GM12878 (cell line): ENCODE results near the gene SZRD1. TPM values are rescaled to one million over a fixed set of nuclear protein-coding genes. Genes with fewer than 3 reads are reported as not detected.

ENCODE experiments used
- ATAC-seq: fragments of 200-7000 bp; cut with Tn5 transposase; 3 replicates; pipeline ENCODE4 v1.9.1; 2020; ENCODE audit warnings: mild to moderate bottlenecking, moderate library complexity
- BruUV-seq: library from RNA; stranded (reverse); fragments of 400-500 nt; replicated peaks from 2 replicates; lab custom pipeline; 2021; lab: Mats Ljungman, UMichigan
- CTCF ChIA-PET: fragments of 300-600 bp; sonication (Branson Sonifier 250); formaldehyde crosslinking; extraction: SDS; loops from one replicate; lab custom pipeline; 2021; ENCODE audit warnings: inconsistent platforms; lab: Yijun Ruan, JAX
- POLR2A ChIA-PET: fragments of 350-600 bp; formaldehyde crosslinking; extraction: SDS; loops from one replicate; lab custom pipeline; 2021; ENCODE audit warnings: inconsistent platforms; lab: Charles Lee
- RAD21 ChIA-PET: fragments of 300-600 bp; sonication (Branson Sonifier 250); formaldehyde crosslinking; loops from one replicate; lab custom pipeline; 2023; ENCODE audit warnings: antibody characterized with exemption; ENCODE audit not compliant: unreplicated experiment; lab: Charles Lee
- SMC1A ChIA-PET: fragments of 300-600 bp; sonication (Branson Sonifier 250); formaldehyde crosslinking; loops from one replicate; lab custom pipeline; 2023; ENCODE audit not compliant: unreplicated experiment, uncharacterized antibody; lab: Charles Lee
- DNase-seq: peaks from one replicate; pipeline ENCODE4 v3.0.0-alpha.2; 2011; ENCODE audit warnings: low read depth, low spot score
- FAIRE-seq: peaks from 3 replicates; lab custom pipeline; 2011; peaks lifted over from hg19 to GRCh38; lab: Jason Lieb, UNC
- H2AFZ ChIP-seq: 2 replicates; pipeline ENCODE4 v1.6.0; 2011; ENCODE audit warnings: low read depth, low read length, control low read depth; ENCODE audit not compliant: control insufficient read depth
- H3K27ac ChIP-seq: 2 replicates; pipeline ENCODE4 v1.5.1; 2011; ENCODE audit warnings: control low read depth; ENCODE audit not compliant: control insufficient read depth, insufficient read depth
- H3K27me3 ChIP-seq, 2 experiments: replicated peaks in 1 of 2; 2 replicates each; pipeline versions ENCODE4 v1.6.0 to v1.6.1; 2011; ENCODE audit warnings: low read length in 1 of 2; ENCODE audit not compliant: control insufficient read depth in 2 of 2, insufficient read depth in 2 of 2
- H3K36me3 ChIP-seq, 2 experiments: 2 replicates each; pipeline ENCODE4 v1.5.1; 2011; ENCODE audit warnings: low read length in 1 of 2; ENCODE audit not compliant: control insufficient read depth in 2 of 2, insufficient read depth in 2 of 2
- H3K4me1 ChIP-seq: 2 replicates; pipeline ENCODE4 v1.6.1; 2011; ENCODE audit warnings: mild to moderate bottlenecking, low read length, moderate library complexity, mixed read lengths; ENCODE audit not compliant: control insufficient read depth, insufficient read depth
- H3K4me2 ChIP-seq: 2 replicates; pipeline ENCODE4 v1.6.0; 2011; ENCODE audit warnings: control low read depth; ENCODE audit not compliant: control insufficient read depth, insufficient read depth
- H3K4me3 ChIP-seq: fragments of 200-600 bp; sonication (generic); 2 replicates; pipeline ENCODE4 v1.5.1; 2016
- H3K79me2 ChIP-seq: 2 replicates; pipeline ENCODE4 v1.6.0; 2011; ENCODE audit warnings: low read length; ENCODE audit not compliant: control insufficient read depth, insufficient read depth
- H3K9ac ChIP-seq: 2 replicates; pipeline ENCODE4 v1.8.0; 2011; ENCODE audit warnings: low read length, control low read depth, mixed read lengths; ENCODE audit not compliant: control insufficient read depth, insufficient read depth
- H3K9me3 ChIP-seq: replicated peaks from 3 replicates; pipeline ENCODE4 v1.5.1; 2011; ENCODE audit warnings: mild to moderate bottlenecking, low read length; ENCODE audit not compliant: control insufficient read depth, insufficient read depth
- H4K20me1 ChIP-seq: 2 replicates; pipeline ENCODE4 v1.6.0; 2011; ENCODE audit not compliant: control insufficient read depth, insufficient read depth
- EED ChIP-seq: sonication (generic); IDR thresholded peaks from 2 replicates; pipeline ENCODE4 v1.6.1; 2016; ENCODE audit warnings: antibody characterized with exemption, low read depth
- FOXM1 ChIP-seq: IDR thresholded peaks from 2 replicates; pipeline ENCODE4 v1.6.1; 2012; ENCODE audit warnings: low read depth, mild to moderate bottlenecking, inconsistent platforms, low read length, moderate library complexity
- NBN ChIP-seq: fragments of 450-650 bp; IDR thresholded peaks from 2 replicates; pipeline ENCODE4 v1.6.1; 2016
- PKNOX1 ChIP-seq: fragments of 450-650 bp; IDR thresholded peaks from 2 replicates; pipeline ENCODE4 v1.6.1; 2016; ENCODE audit warnings: mild to moderate bottlenecking
- PRDM15 ChIP-seq: fragments of 450-650 bp; formaldehyde crosslinking; IDR thresholded peaks from 2 replicates; pipeline ENCODE4 v1.4.0; 2020; ENCODE audit warnings: mild to moderate bottlenecking, moderate library complexity
- STAT1 ChIP-seq: fragments of 450-650 bp; conservative IDR thresholded peaks from 2 replicates; pipeline ENCODE4 v1.6.1; 2014; ENCODE audit warnings: antibody characterized with exemption, mild to moderate bottlenecking
- SUPT20H ChIP-seq: IDR thresholded peaks from 2 replicates; pipeline ENCODE4 v1.6.1; 2011; ENCODE audit warnings: low read depth, mild to moderate bottlenecking, low read length, moderate library complexity, borderline replicate concordance; ENCODE audit not compliant: control insufficient read depth
- TARDBP ChIP-seq: IDR thresholded peaks from 2 replicates; pipeline ENCODE4 v1.6.1; 2016; ENCODE audit warnings: borderline replicate concordance
- YY1 ChIP-seq: IDR thresholded peaks from 2 replicates; pipeline ENCODE4 v1.6.1; 2011; ENCODE audit warnings: low read depth, mild to moderate bottlenecking, low read length
- ZNF384 ChIP-seq: IDR thresholded peaks from 2 replicates; pipeline ENCODE4 v1.6.1; 2012; ENCODE audit warnings: low read depth, mild to moderate bottlenecking, low read length, improper control_type of control experiment, borderline replicate concordance
- WGBS: methylation state at CpG from one replicate; pipeline ENCODE4 v1.1.6; 2016; ENCODE audit warnings: low lambda C conversion rate; ENCODE audit not compliant: insufficient replicate concordance, insufficient coverage; ENCODE audit errors: missing lambda C conversion rate; 5-methylcytosine and 5-hydroxymethylcytosine counted together
- in situ Hi-C: fragments of 300-500 bp; cut with MboI; formaldehyde crosslinking; loops from 9 replicates; pipeline ENCODE4 v1.14.3; 2018; ENCODE audit warnings: mixed read lengths
- intact Hi-C: fragments of 100-400 bp; cut with micrococcal nuclease; formaldehyde crosslinking; loops from one replicate; pipeline ENCODE4 v1.14.2; 2022; ENCODE audit not compliant: unreplicated experiment
- polyA plus RNA-seq, 11 experiments: library from polyadenylated mRNA; depleted of rRNA in 4 of 11; unstranded in 6 of 11; stranded (reverse) in 5 of 11; fragments of >200 nt; fragmentation: Nextera tagmentation in 4 of 11; fragmentation: Illumina TruSeq in 1 of 11; extraction: Ambion mirVana in 4 of 11; extraction: Trizol in 1 of 11; gene quantifications; 1 replicate in 1 of 11; 2 replicates in 10 of 11; pipeline versions ENCODE4 v1.2.1 to v1.2.3, GENCODE V29; 2011 to 2016; ENCODE audit warnings: inconsistent platforms in 2 of 11, missing spikeins in 2 of 11, low read depth in 1 of 11
- total RNA-seq, 4 experiments: library from RNA; depleted of rRNA in 3 of 4; stranded (reverse); fragments of >200 nt in 3 of 4; fragmentation: Illumina TruSeq in 1 of 4; extraction: Trizol in 1 of 4; gene quantifications; 2 replicates each; pipeline versions ENCODE4 v1.2.1 to v1.2.3, GENCODE V29; 2013 to 2021

Gene SZRD1
- total and polyA plus RNA-seq, 10 of the 15 experiments (the other 5 are each of a cell fraction or from before 2014, with no cell fraction given): 5.6 to 213 (median 113) TPM

- ChIA-PET RAD21 (no interaction called here), CTCF (no interaction called here), POLR2A (interaction anchor here (0.6 kb wide), 1 partner anchor 14 kb away, joined by 6 read pairs; no protein-coding TSS in a partner anchor), SMC1A (interaction anchor here (1.3 kb wide), 1 partner anchor 25 kb away, joined by 3 read pairs; no protein-coding TSS in a partner anchor)
- FAIRE-seq (no peak), ATAC-seq (no peak), DNase-seq (no peak)
- WGBS: 90% methylated on average over 13 of the region's 13 CpGs
- in situ Hi-C loops: no loop called here
- H2AFZ ChIP-seq: no peak overlapping the region
- no peak overlapping the region for H3K27ac ChIP-seq
- H3K4me2 ChIP-seq: no peak overlapping the region
- no peak overlapping the region for H3K9ac ChIP-seq
- H3K36me3 ChIP-seq: peaks cover 39 to 42% of the 10 kb centered on the region in 2 experiments
- intact Hi-C loops: no loop called here
- H3K4me1 ChIP-seq: peaks cover 4% of the 10 kb centered on the region; the same call in 1 of the 2 replicates
- no peaks in the 10 kb centered on the region for H3K9me3 ChIP-seq
- H4K20me1 ChIP-seq: peaks cover 14% of the 10 kb centered on the region; the same call in 1 of the 2 replicates
- H3K4me3 ChIP-seq: no peak overlapping the region
- no TSS peak for BruUV-seq
- no peaks in the 10 kb centered on the region for H3K27me3 ChIP-seq
- H3K79me2 ChIP-seq: peaks cover 33% of the 10 kb centered on the region
- TF ChIP-seq FOXM1 (no peak), EED (no peak), YY1 (no peak), TARDBP (no peak), STAT1 (no peak), ZNF384 (no peak), NBN (no peak), PRDM15 (CRISPR knock-in tag) (no peak), PKNOX1 (no peak), SUPT20H (no peak)
Observed at GRCh38 chr1:16394977-16395376, 27.9 kb downstream of the SZRD1 start.
